Activated naive CD4-positive, alpha-beta T cell treated with anti-CD3 and anti-CD28 coated beads, Interleukin-2, amount 10 ng/mL, durations not matched to agents 7 days and 5 days (primary cell): ENCODE data around the gene RSU1.

Experiments used
- CTCF ChIA-PET: fragments of 350-600 bp; sonication (Branson Sonifier 250); formaldehyde crosslinking; loops from one replicate; lab custom pipeline; 2021; ENCODE audit warnings: antibody characterized with exemption; lab: Charles Lee
- DNase-seq: peaks from one replicate; pipeline ENCODE4 v3.0.0-alpha.2; 2020
- H3K27ac Mint-ChIP-seq: one replicate; pipeline ENCODE4 v1.8.0; 2021; ENCODE audit warnings: mild to moderate bottlenecking, moderate library complexity, mixed read lengths
- H3K27me3 Mint-ChIP-seq: one replicate; pipeline ENCODE4 v1.8.0; 2021; ENCODE audit warnings: mild to moderate bottlenecking, mixed read lengths
- H3K36me3 Mint-ChIP-seq: one replicate; pipeline ENCODE4 v1.8.0; 2021; ENCODE audit warnings: mixed read lengths
- H3K4me1 Mint-ChIP-seq: one replicate; pipeline ENCODE4 v1.8.0; 2021; ENCODE audit warnings: mixed read lengths
- H3K4me3 Mint-ChIP-seq: one replicate; pipeline ENCODE4 v1.8.0; 2021; ENCODE audit warnings: mild to moderate bottlenecking, moderate library complexity, mixed read lengths
- H3K9me3 Mint-ChIP-seq: one replicate; pipeline ENCODE4 v1.8.0; 2021; ENCODE audit warnings: mixed read lengths

The RSU1 gene

GRCh38 chr10:16817125-16818019 is at the start of gene RSU1:
Gene RSU1, minus strand, starts transcription at chr10:16817424. Its CDS starts 343 bp downstream, at chr10:16817081.
- peaks cover 23% of the 10 kb centered on the region for H3K36me3 Mint-ChIP-seq
- peak; percentile 100 for DNase-seq
- CTCF ChIA-PET = interaction anchor here (1.0 to 1.1 kb wide), 2 partner anchors 9 to 10 kb away, joined by 3 to 5 read pairs; no protein-coding TSS in a partner anchor
- peaks cover 9% of the 10 kb centered on the region for H3K27me3 Mint-ChIP-seq
- peaks cover 12% of the 10 kb centered on the region for H3K9me3 Mint-ChIP-seq
- H3K4me3 Mint-ChIP-seq = peak within 1 kb of the TSS; percentile 87
- H3K4me1 Mint-ChIP-seq = peaks cover 49% of the 10 kb centered on the region
- peak within 1 kb of the TSS; percentile 96 for H3K27ac Mint-ChIP-seq

- no peak overlapping the region for H3K4me3 Mint-ChIP-seq
- H3K4me1 Mint-ChIP-seq = no peaks in the 10 kb centered on the region
- H3K27me3 Mint-ChIP-seq = peaks cover 3% of the 10 kb centered on the region
- no peaks in the 10 kb centered on the region for H3K36me3 Mint-ChIP-seq
- no peak for DNase-seq
- no peak overlapping the region for H3K27ac Mint-ChIP-seq
- no peaks in the 10 kb centered on the region for H3K9me3 Mint-ChIP-seq
- CTCF ChIA-PET = no interaction called here
Observed at GRCh38 chr10:16866541-16867275, 49.5 kb upstream of the RSU1 start.

- H3K9me3 Mint-ChIP-seq = no peaks in the 10 kb centered on the region
- peaks cover 3% of the 10 kb centered on the region for H3K27me3 Mint-ChIP-seq
- no peaks in the 10 kb centered on the region for H3K36me3 Mint-ChIP-seq
- CTCF ChIA-PET = no interaction called here
- no peak overlapping the region for H3K4me3 Mint-ChIP-seq
- H3K4me1 Mint-ChIP-seq = no peaks in the 10 kb centered on the region
- no peak overlapping the region for H3K27ac Mint-ChIP-seq
- DNase-seq = no peak
Observed at GRCh38 chr10:16865766-16866165, 48.5 kb upstream of the RSU1 start.

- H3K27me3 Mint-ChIP-seq = peaks cover 3% of the 10 kb centered on the region
Observed at GRCh38 chr10:16863766-16864165, 46.5 kb upstream of the RSU1 start.

GRCh38 chr10:16857419-16857818 is 40.2 kb upstream of the RSU1 start:
- Mint-ChIP-seq H3K27ac (no peak overlapping the region), H3K27me3 (peaks cover 3% of the 10 kb centered on the region), H3K4me3 (no peak overlapping the region), H3K4me1 (no peaks in the 10 kb centered on the region), H3K36me3 (no peaks in the 10 kb centered on the region), H3K9me3 (no peaks in the 10 kb centered on the region)
- DNase-seq = no peak
- CTCF ChIA-PET = interaction anchor here (1.1 to 1.9 kb wide), 3 partner anchors 8 to 343 kb away, joined by 3 to 6 read pairs (median 4); no protein-coding TSS in a partner anchor

More at GRCh38 chr10:16863766-16864165, 46.5 kb upstream of the RSU1 start:
- Mint-ChIP-seq H3K27ac (no peak overlapping the region), H3K9me3 (no peaks in the 10 kb centered on the region), H3K4me3 (no peak overlapping the region), H3K4me1 (no peaks in the 10 kb centered on the region), H3K36me3 (no peaks in the 10 kb centered on the region)
- no peak for DNase-seq
- CTCF ChIA-PET = interaction anchor here (1.4 kb wide), 1 partner anchor 11 kb away, joined by 5 read pairs; no protein-coding TSS in a partner anchor

- no peaks in the 10 kb centered on the region for H3K27me3 Mint-ChIP-seq
- CTCF ChIA-PET = interaction anchor here (1.1 to 1.9 kb wide), 5 partner anchors 8 to 402 kb away, joined by 3 to 6 read pairs (median 3); no protein-coding TSS in a partner anchor
Observed at GRCh38 chr10:16856567-16856966, 39.3 kb upstream of the RSU1 start.

GRCh38 chr10:16856092-16856491 is 38.9 kb upstream of the RSU1 start:
- no peak overlapping the region for H3K27ac Mint-ChIP-seq
- H3K36me3 Mint-ChIP-seq = no peaks in the 10 kb centered on the region
- H3K27me3 Mint-ChIP-seq = no peaks in the 10 kb centered on the region
- no peaks in the 10 kb centered on the region for H3K4me1 Mint-ChIP-seq
- no peak for DNase-seq
- CTCF ChIA-PET = interaction anchor here (1.1 to 1.9 kb wide), 6 partner anchors 11 to 403 kb away, joined by 3 to 6 read pairs (median 4); no protein-coding TSS in a partner anchor
- no peak overlapping the region for H3K4me3 Mint-ChIP-seq
- H3K9me3 Mint-ChIP-seq = no peaks in the 10 kb centered on the region

More at GRCh38 chr10:16856567-16856966, 39.3 kb upstream of the RSU1 start:
- no peaks in the 10 kb centered on the region for H3K4me1 Mint-ChIP-seq
- no peak overlapping the region for H3K27ac Mint-ChIP-seq
- no peak for DNase-seq
- H3K36me3 Mint-ChIP-seq = no peaks in the 10 kb centered on the region
- no peaks in the 10 kb centered on the region for H3K9me3 Mint-ChIP-seq
- no peak overlapping the region for H3K4me3 Mint-ChIP-seq

GRCh38 chr10:16854623-16855022 is 37.4 kb upstream of the RSU1 start:
- CTCF ChIA-PET = no interaction called here
- no peak for DNase-seq
- no peak overlapping the region for H3K27ac Mint-ChIP-seq
- H3K27me3 Mint-ChIP-seq = no peaks in the 10 kb centered on the region
- no peak overlapping the region for H3K4me3 Mint-ChIP-seq
- H3K9me3 Mint-ChIP-seq = no peaks in the 10 kb centered on the region
- no peaks in the 10 kb centered on the region for H3K36me3 Mint-ChIP-seq
- H3K4me1 Mint-ChIP-seq = no peaks in the 10 kb centered on the region

- CTCF ChIA-PET = interaction anchor here (0.8 to 1.6 kb wide), 6 partner anchors 10 to 405 kb away, joined by 3 to 6 read pairs (median 4); no protein-coding TSS in a partner anchor
- Mint-ChIP-seq H3K27me3 (no peaks in the 10 kb centered on the region), H3K4me3 (no peak overlapping the region), H3K36me3 (no peaks in the 10 kb centered on the region), H3K9me3 (no peaks in the 10 kb centered on the region), H3K4me1 (no peaks in the 10 kb centered on the region), H3K27ac (no peak overlapping the region)
- DNase-seq = no peak
Observed at GRCh38 chr10:16853809-16854208, 36.6 kb upstream of the RSU1 start.

GRCh38 chr10:16853201-16853600 is 36.0 kb upstream of the RSU1 start:
- H3K27me3 Mint-ChIP-seq = no peaks in the 10 kb centered on the region
- DNase-seq = no peak
- H3K9me3 Mint-ChIP-seq = no peaks in the 10 kb centered on the region
- CTCF ChIA-PET = interaction anchor here (0.8 to 1.6 kb wide), 8 partner anchors 10 to 405 kb away, joined by 3 to 6 read pairs (median 4); no protein-coding TSS in a partner anchor
- H3K4me1 Mint-ChIP-seq = no peaks in the 10 kb centered on the region
- no peak overlapping the region for H3K4me3 Mint-ChIP-seq
- no peak overlapping the region for H3K27ac Mint-ChIP-seq
- H3K36me3 Mint-ChIP-seq = no peaks in the 10 kb centered on the region

- CTCF ChIA-PET = interaction anchor here (0.9 to 1.6 kb wide), 7 partner anchors 11 to 406 kb away, joined by 3 to 6 read pairs (median 4); no protein-coding TSS in a partner anchor
- no peaks in the 10 kb centered on the region for H3K4me1 Mint-ChIP-seq
- no peaks in the 10 kb centered on the region for H3K36me3 Mint-ChIP-seq
- no peaks in the 10 kb centered on the region for H3K9me3 Mint-ChIP-seq
- no peak overlapping the region for H3K27ac Mint-ChIP-seq
- H3K4me3 Mint-ChIP-seq = no peak overlapping the region
- no peak for DNase-seq
- H3K27me3 Mint-ChIP-seq = no peaks in the 10 kb centered on the region
Observed at GRCh38 chr10:16852624-16853023, 35.4 kb upstream of the RSU1 start.

GRCh38 chr10:16848562-16849154 is 31.4 kb upstream of the RSU1 start:
- Mint-ChIP-seq H3K36me3 (no peaks in the 10 kb centered on the region), H3K27ac (no peak overlapping the region), H3K9me3 (no peaks in the 10 kb centered on the region), H3K27me3 (no peaks in the 10 kb centered on the region), H3K4me1 (no peaks in the 10 kb centered on the region), H3K4me3 (no peak overlapping the region)
- CTCF ChIA-PET = interaction anchor here (0.7 to 2.9 kb wide), 3 partner anchors 9 to 814 kb away, joined by 3 to 9 read pairs (median 4); no protein-coding TSS in a partner anchor
- no peak for DNase-seq

GRCh38 chr10:16847644-16848043 is 30.4 kb upstream of the RSU1 start:
- H3K4me1 Mint-ChIP-seq = peaks cover 4% of the 10 kb centered on the region
- CTCF ChIA-PET = interaction anchor here (0.6 to 2.9 kb wide), 3 partner anchors 13 to 411 kb away, joined by 3 to 9 read pairs (median 3); no protein-coding TSS in a partner anchor
- H3K9me3 Mint-ChIP-seq = no peaks in the 10 kb centered on the region
- DNase-seq = no peak
- peaks cover 5% of the 10 kb centered on the region for H3K27me3 Mint-ChIP-seq
- H3K4me3 Mint-ChIP-seq = no peak overlapping the region
- no peak overlapping the region for H3K27ac Mint-ChIP-seq
- H3K36me3 Mint-ChIP-seq = no peaks in the 10 kb centered on the region
